Tibial nerve (tissue), 4 donors: ENCODE data around the gene SIGLEC12.

ENCODE experiments used
- CTCF ChIP-seq, 5 experiments: fragments of 200-600 bp in 3 of 5; fragments of 450-650 bp in 2 of 5; sonication (generic) in 3 of 5; IDR thresholded peaks; one replicate each; pipeline ENCODE4 v1.5.1; 2016 to 2019; ENCODE audit warnings: antibody characterized with exemption in 5 of 5, mild to moderate bottlenecking in 3 of 5, moderate library complexity in 2 of 5
- EP300 ChIP-seq, 2 donors: sonication (generic); formaldehyde crosslinking; IDR thresholded peaks; one replicate each; pipeline ENCODE4 v1.6.1; 2017; ENCODE audit warnings: antibody characterized with exemption in 2 of 2, mild to moderate bottlenecking in 1 of 2
- POLR2A ChIP-seq, 2 donors: fragments of 450-650 bp; IDR thresholded peaks; one replicate each; pipeline ENCODE4 v1.6.1; 2017; ENCODE audit warnings: antibody characterized with exemption in 2 of 2, mild to moderate bottlenecking in 2 of 2, moderate library complexity in 2 of 2

- TF ChIP-seq POLR2A (IDR thresholded peaks at IDR 0.05), result no peak
- TF ChIP-seq CTCF (IDR thresholded peaks at IDR 0.05), result no peak
- TF ChIP-seq EP300 (IDR thresholded peaks at IDR 0.05), result no peak
These were observed 6.0 kb upstream of the SIGLEC12 start for GRCh38 chr19:51507640-51508058.
